ENCODE results near the gene HDGF. TPM values are rescaled to one million over a fixed set of nuclear protein-coding genes. Genes with fewer than 3 reads are reported as not detected.

HDGF gene
- total RNA-seq, 2 experiments from 2014 or later, result 222 to 229 TPM

DNA sequence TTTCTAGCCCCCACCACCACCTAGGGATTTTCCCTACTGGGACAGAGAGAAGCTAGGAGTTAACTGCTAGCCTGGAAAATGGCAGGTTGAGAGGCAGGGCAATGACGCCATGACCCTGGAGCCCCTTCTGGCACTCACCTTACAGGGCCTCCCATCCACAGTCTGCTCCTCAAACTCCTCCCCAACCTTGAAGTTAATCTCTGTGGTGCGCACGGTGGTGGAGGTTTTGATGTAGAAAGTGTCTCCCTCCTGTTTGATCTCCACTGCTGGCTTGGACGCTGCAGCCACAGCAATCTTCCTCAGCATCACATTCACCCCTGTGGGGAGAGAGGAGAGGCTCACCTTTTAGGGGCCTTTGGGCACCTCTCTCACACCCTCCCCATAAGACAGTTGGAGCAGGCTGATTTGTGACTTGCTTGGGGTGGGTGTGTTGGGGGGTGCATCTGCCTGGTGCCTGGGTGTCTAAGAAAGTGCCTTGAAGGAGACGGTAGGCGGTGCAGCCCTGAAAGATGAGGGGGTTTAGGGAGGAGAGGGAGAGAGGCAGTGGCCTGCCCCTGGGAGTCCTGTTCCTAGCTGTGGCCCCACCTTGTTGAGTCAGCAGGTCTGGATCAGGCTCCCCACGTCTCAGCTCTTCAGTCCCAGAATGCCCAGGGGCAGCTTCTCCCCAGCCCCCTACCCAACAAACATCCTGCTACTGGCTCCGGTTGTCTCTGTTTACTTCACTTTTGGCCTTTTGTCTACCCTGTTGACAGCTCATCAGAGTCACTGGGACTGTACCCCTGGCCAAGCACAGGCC lies 50.5 kb downstream of the HDGF start:
- H3K4me3 Mint-ChIP-seq, result no peak overlapping the region
- H3K27ac Mint-ChIP-seq, result no peak overlapping the region
- peaks cover 35% of the 10 kb centered on the region for H3K27me3 Mint-ChIP-seq
- ChIA-PET POLR2A (no interaction called here), CTCF (interaction anchor here (0.7 to 10.7 kb wide), 3 partner anchors 11 to 148 kb away, joined by 3 to 109 read pairs (median 4); no protein-coding TSS in a partner anchor)
- no peaks in the 10 kb centered on the region for H3K9me3 Mint-ChIP-seq
- no peaks in the 10 kb centered on the region for H3K36me3 Mint-ChIP-seq (ENCODE audit: low read depth)
- peaks cover 9% of the 10 kb centered on the region for H3K4me1 Mint-ChIP-seq
- no peak for DNase-seq

DNA sequence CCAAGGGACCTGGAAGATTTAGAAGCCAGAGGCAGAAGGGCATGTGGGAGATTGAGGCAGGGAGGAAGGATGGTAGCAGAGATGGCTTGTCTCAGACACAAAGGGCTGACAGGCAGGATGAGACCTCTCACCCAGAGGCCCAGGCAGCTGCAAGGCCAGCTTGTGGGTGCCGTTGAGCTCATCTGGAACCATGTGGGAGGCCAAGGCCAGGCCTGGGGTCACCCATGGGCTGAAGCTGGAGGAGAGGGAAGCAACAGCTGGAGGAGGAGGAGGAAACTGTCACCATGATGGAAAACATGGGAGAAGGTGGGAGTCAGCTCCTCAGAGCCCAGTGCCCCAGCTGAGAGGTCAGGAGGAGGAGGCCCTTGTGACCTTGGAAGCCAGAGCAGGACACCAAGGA lies 52.5 kb downstream of the HDGF start:
- peaks cover 25% of the 10 kb centered on the region for H3K27me3 Mint-ChIP-seq
- no peaks in the 10 kb centered on the region for H3K9me3 Mint-ChIP-seq
- H3K27ac Mint-ChIP-seq, result no peak overlapping the region
- DNase-seq, result no peak
- no peaks in the 10 kb centered on the region for H3K36me3 Mint-ChIP-seq (ENCODE audit: low read depth)
- CTCF ChIA-PET, result interaction anchor here (1.9 to 10.7 kb wide), 2 partner anchors 9 to 27 kb away, joined by 5 to 109 read pairs; no protein-coding TSS in a partner anchor
- no peaks in the 10 kb centered on the region for H3K4me1 Mint-ChIP-seq
- H3K4me3 Mint-ChIP-seq, result no peak overlapping the region
- POLR2A ChIA-PET, result no interaction called here

DNA sequence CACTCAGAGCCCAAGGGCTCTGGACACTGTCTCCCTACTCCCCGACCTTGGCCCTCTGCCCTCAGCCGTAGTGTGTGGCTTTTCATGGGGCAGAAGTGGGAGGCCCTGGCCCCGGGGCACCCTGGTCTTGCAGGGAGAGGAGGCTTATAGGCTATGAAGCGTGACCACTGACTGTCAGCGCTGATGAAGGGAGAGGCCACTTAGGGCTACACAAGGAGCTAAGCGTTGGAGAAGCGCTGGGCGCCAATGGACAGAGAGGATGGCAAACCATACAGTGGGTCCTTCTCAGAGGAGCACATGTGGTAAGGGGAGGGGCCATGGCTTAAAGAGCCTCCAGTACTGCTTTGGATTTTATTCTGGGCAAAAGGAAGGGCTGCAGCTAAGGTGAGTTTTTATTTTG lies 54.0 kb downstream of the HDGF start:
- H3K27me3 Mint-ChIP-seq, result peaks cover 31% of the 10 kb centered on the region
- H3K9me3 Mint-ChIP-seq, result no peaks in the 10 kb centered on the region
- DNase-seq, result no peak
- no peaks in the 10 kb centered on the region for H3K36me3 Mint-ChIP-seq (ENCODE audit: low read depth)
- no peak overlapping the region for H3K27ac Mint-ChIP-seq
- POLR2A ChIA-PET, result interaction anchor here (1.0 kb wide), 1 partner anchor 18 kb away, joined by 3 read pairs; no protein-coding TSS in a partner anchor
- CTCF ChIA-PET, result interaction anchor here (1.2 to 10.7 kb wide), 2 partner anchors 7 to 10 kb away, joined by 3 to 109 read pairs; no protein-coding TSS in a partner anchor
- H3K4me3 Mint-ChIP-seq, result no peak overlapping the region
- H3K4me1 Mint-ChIP-seq, result peaks cover 3% of the 10 kb centered on the region

DNA sequence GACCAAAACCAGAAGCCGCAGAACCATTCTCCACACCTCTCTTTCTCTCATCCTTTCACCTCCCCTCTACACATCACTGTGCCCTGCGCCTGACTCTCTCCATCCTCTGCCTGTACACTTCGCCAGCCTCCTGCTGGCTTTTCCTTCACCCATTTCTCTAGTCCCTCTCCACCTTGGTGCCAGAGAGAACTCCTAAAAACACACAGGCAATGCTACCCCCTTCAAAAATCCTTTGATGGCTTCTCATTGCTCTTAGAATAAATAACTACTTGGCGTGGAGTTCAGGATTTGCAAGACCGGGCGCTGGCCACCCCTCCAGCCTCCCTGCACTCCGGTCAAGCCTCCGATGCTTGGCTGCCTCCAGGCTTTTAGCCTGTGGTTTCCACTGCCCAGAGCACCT lies 54.7 kb downstream of the HDGF start:
- POLR2A ChIA-PET, result interaction anchor here (1.0 kb wide), 1 partner anchor 19 kb away, joined by 3 read pairs; no protein-coding TSS in a partner anchor
- Mint-ChIP-seq H3K4me3 (no peak overlapping the region), H3K27ac (no peak overlapping the region), H3K36me3 (ENCODE audit: low read depth) (no peaks in the 10 kb centered on the region), H3K9me3 (no peaks in the 10 kb centered on the region), H3K4me1 (peaks cover 7% of the 10 kb centered on the region), H3K27me3 (peaks cover 38% of the 10 kb centered on the region)
- CTCF ChIA-PET, result no interaction called here
- no peak for DNase-seq

DNA sequence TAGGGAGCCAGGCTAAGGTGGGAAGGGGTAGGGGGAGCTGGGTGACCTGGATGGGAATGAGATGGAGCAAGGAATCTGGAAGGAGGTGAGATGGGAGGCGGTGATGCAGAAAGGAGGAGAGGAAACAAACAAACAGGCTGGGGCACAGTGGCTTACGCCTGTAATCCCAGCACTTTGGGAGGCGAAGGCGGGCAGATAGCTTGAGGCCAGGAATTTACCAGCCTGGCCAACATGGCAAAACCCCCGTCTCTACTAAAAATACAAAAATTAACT lies 56.8 kb downstream of the HDGF start:
- Mint-ChIP-seq H3K9me3 (no peaks in the 10 kb centered on the region), H3K4me3 (no peak overlapping the region), H3K27me3 (peaks cover 60% of the 10 kb centered on the region), H3K27ac (no peak overlapping the region), H3K4me1 (peaks cover 10% of the 10 kb centered on the region), H3K36me3 (ENCODE audit: low read depth) (no peaks in the 10 kb centered on the region)
- DNase-seq, result no peak
- CTCF ChIA-PET, result interaction anchor here (1.0 to 2.1 kb wide), 3 partner anchors 11 to 31 kb away, joined by 4 to 5 read pairs (median 5); no protein-coding TSS in a partner anchor
- POLR2A ChIA-PET, result no interaction called here

DNA sequence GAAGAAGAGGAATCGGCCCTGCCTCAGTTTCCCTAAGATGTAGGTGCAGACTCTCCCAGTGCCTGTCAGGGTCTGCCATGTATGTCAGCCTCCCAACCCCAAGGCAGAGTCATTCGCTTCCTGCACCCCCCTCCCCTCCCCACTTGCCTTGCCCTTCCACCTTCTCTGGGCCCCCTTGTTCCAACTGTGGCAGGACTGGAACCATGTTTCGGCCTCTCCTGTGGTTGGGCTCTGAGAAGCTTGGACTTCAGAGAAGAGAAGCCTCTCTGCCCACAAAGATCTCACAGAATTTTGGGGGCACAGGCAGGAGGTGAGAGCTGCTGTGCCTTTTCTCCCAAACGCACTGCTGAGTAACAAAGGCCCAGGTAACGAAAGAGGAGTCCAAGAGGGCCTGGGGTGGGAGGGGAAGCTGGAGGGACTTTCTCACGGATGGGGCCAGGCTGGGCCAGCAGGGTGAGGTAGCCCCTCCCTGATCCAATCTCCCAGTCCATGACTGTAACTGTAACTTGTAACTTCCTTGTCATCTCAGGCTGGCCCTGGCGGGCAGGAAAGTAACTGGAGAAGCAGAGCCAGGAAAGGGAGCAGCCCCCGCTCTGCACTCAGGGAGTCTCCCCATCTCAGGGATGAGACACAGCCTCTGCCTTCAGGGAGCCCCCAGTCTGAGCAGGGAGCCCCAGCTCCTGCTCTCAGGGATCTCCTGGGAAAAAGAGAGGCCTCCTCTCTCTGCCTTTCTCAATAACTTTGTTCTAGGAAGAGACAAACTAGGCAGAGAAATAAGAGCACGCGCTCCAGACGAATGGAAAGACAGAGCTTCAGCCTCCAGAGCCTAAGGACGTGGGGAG lies 57.4 kb downstream of the HDGF start:
- H3K36me3 Mint-ChIP-seq (ENCODE audit: low read depth), result no peaks in the 10 kb centered on the region
- H3K4me1 Mint-ChIP-seq, result peaks cover 15% of the 10 kb centered on the region
- no peak overlapping the region for H3K4me3 Mint-ChIP-seq
- DNase-seq, result no peak
- no peak overlapping the region for H3K27ac Mint-ChIP-seq
- peaks cover 65% of the 10 kb centered on the region for H3K27me3 Mint-ChIP-seq
- POLR2A ChIA-PET, result interaction anchor here (0.7 kb wide), 1 partner anchor 47 kb away, joined by 3 read pairs; no protein-coding TSS in a partner anchor
- H3K9me3 Mint-ChIP-seq, result no peaks in the 10 kb centered on the region
- CTCF ChIA-PET, result interaction anchor here (1.0 to 2.1 kb wide), 3 partner anchors 10 to 32 kb away, joined by 4 to 5 read pairs (median 5); no protein-coding TSS in a partner anchor

DNA sequence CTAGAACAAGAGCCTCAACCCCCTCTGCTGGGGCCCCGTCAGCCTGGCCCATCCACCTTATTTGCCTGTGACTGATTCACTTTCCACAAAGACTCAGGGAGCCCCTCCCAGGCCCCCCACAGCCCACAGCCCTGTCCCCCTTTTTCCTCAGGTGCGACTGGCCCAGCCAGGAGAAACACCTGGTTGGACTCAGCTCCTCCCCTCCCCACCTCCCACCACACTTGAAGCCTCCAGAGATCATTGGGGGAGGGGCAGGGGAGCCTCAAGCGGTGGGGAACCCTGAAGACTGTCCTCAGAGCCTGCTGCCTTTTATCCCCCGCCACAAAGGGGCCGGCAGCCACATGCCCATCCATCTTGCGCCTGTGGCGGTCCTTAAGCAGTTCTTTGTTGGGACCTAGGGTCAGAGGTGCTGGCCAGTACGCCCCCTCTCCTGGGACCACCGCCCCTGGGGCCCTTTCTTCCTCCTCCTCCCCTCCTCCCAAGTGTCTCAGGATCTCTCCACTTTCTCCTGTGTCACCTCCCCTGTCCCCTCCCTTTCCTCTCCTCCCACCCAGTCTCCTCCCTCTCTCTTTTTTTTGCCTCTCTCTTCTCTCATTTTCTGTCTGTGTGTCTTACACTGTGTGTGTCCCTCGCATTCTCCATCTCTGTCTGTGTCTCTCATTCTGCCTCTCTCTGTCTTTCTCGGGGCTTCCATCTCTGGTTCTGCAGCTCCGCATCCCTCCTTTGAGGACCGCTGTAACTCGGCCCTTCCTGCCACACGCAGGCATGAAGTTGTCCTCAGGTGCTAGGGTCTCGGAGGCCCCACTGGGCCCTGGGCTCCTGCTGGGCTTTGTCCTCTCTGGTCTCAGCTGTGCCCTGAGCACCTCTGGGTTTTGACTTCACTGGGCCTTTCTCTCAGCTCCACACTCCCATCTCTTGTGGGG lies 58.3 kb downstream of the HDGF start:
- Mint-ChIP-seq H3K27ac (no peak overlapping the region), H3K9me3 (no peaks in the 10 kb centered on the region)

DNA sequence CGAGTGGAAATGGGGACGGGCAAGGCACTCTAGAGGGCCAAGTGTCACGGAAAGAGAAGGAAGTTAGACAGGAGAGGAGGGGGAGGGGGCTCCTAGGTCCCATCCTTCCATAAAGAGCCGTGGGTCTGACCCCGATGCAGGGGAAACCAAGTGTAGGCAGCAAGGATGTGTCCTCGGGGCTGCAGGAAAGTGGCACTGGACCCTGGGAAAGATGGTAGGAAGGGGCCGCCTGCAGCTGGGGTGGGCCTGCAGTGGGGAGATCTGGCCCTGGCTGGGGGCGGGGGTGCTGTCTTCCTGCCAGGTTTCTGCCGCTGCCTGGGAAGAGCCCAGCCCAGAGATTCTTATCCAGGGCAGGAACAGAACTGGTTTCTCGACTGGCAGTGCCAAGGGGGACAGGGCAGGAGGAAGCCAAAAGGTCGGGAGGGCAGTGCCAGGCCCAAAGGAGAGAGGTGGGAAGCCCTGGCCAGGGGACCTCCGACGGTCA lies 59.0 kb downstream of the HDGF start:
- H3K9me3 Mint-ChIP-seq, result no peaks in the 10 kb centered on the region
- DNase-seq, result no peak
- ChIA-PET POLR2A (interaction anchor here (0.5 to 3.9 kb wide), 2 partner anchors 34 to 87 kb away, joined by 3 to 32 read pairs; partner anchors contain the start of genes ISG20L2 and METTL25B), CTCF (interaction anchor here (1.2 to 11.7 kb wide), 4 partner anchors 13 to 199 kb away, joined by 4 to 212 read pairs (median 40); partner anchors contain the start of genes CRABP2, ISG20L2 and METTL25B)
- H3K4me1 Mint-ChIP-seq, result peaks cover 15% of the 10 kb centered on the region
- H3K4me3 Mint-ChIP-seq, result no peak overlapping the region
- H3K36me3 Mint-ChIP-seq (ENCODE audit: low read depth), result no peaks in the 10 kb centered on the region
- H3K27ac Mint-ChIP-seq, result no peak overlapping the region
- H3K27me3 Mint-ChIP-seq, result peaks cover 74% of the 10 kb centered on the region

More for the DNA sequence above, 58.3 kb downstream of the HDGF start:
- Mint-ChIP-seq H3K36me3 (ENCODE audit: low read depth) (no peaks in the 10 kb centered on the region), H3K27me3 (peaks cover 74% of the 10 kb centered on the region), H3K4me3 (no peak overlapping the region), H3K4me1 (peaks cover 15% of the 10 kb centered on the region)
- ChIA-PET POLR2A (no interaction called here), CTCF (interaction anchor here (1.2 to 5.8 kb wide), 2 partner anchors 13 to 198 kb away, joined by 4 to 57 read pairs; partner anchors contain the start of gene CRABP2)
- DNase-seq, result no peak

Other genes with a start within 250 kb of the HDGF start
- 10 to 100 TPM; 18.4 to 19.7 TPM for gene IQGAP3, start 179.1 kb downstream of the HDGF start, total RNA-seq
- gene TTC24, start 172.0 kb downstream of the HDGF start, total RNA-seq, result under 1 TPM in 1 of 2 experiments, not detected in 1; 0.38 TPM
- 10 to 100 TPM; 45.3 to 46.1 TPM for gene NAXE, start 159.9 kb downstream of the HDGF start, total RNA-seq
- gene GPATCH4, start 150.2 kb downstream of the HDGF start, total RNA-seq, result 10 to 100 TPM; 19.0 to 20.6 TPM
- gene HAPLN2, start 132.3 kb downstream of the HDGF start, total RNA-seq, result not detected
- not detected for gene BCAN, start 109.6 kb downstream of the HDGF start, total RNA-seq
- gene NES, start 74.3 kb downstream of the HDGF start, total RNA-seq, result not detected
- gene CRABP2, start 46.1 kb downstream of the HDGF start, total RNA-seq, result 1 to 10 TPM in 1 of 2 experiments, under 1 TPM in 1; 0.58 to 1.2 TPM
- 10 to 100 TPM; 40.3 to 44.3 TPM for gene METTL25B, start 23.2 kb downstream of the HDGF start, total RNA-seq
- 10 to 100 TPM; 42.0 to 43.3 TPM for gene ISG20L2, start 22.9 kb downstream of the HDGF start, total RNA-seq
- gene MRPL24, start 10.6 kb downstream of the HDGF start, total RNA-seq, result 10 to 100 TPM; 40.3 to 43.8 TPM
- 10 to 100 TPM; 61.6 to 74.1 TPM for gene PRCC, start 15.9 kb upstream of the HDGF start, total RNA-seq
- gene SH2D2A, start 65.2 kb upstream of the HDGF start, total RNA-seq, result 100 to 1,000 TPM; 192 to 193 TPM
- under 1 TPM; 0.08 to 0.13 TPM for gene INSRR, start 107.4 kb upstream of the HDGF start, total RNA-seq
- 1 to 10 TPM; 1.6 to 1.8 TPM for gene NTRK1, start 109.2 kb upstream of the HDGF start, total RNA-seq
- under 1 TPM in 1 of 2 experiments, not detected in 1; 0.05 TPM for gene PEAR1, start 142.0 kb upstream of the HDGF start, total RNA-seq
- not detected for gene LRRC71, start 169.0 kb upstream of the HDGF start, total RNA-seq